Endodermal cell (in vitro differentiated cells): ENCODE data around the gene PLCB4. TPM values are rescaled to one million over a fixed set of nuclear protein-coding genes. Genes with fewer than 3 reads are reported as not detected.

Source experiments
- DNase-seq: peaks from one replicate; pipeline ENCODE4 v3.0.0-alpha.2; 2017
- H3K27ac ChIP-seq: 2 replicates; pipeline ENCODE4 v1.5.1; 2013; ENCODE audit warnings: mild to moderate bottlenecking, low read depth, low read length, moderate library complexity
- H3K27me3 ChIP-seq: 2 replicates; pipeline ENCODE4 v1.6.1; 2013; ENCODE audit warnings: mild to moderate bottlenecking, low read length, moderate library complexity; ENCODE audit not compliant: insufficient read depth, control insufficient read depth, poor library complexity, severe bottlenecking
- H3K36me3 ChIP-seq: 2 replicates; pipeline ENCODE4 v1.7.0; 2013; ENCODE audit warnings: mild to moderate bottlenecking, low read length, moderate library complexity; ENCODE audit not compliant: control insufficient read depth, insufficient read depth
- H3K4me1 ChIP-seq: one replicate; pipeline ENCODE4 v1.7.0; 2013; ENCODE audit warnings: low read length; ENCODE audit not compliant: control insufficient read depth, insufficient read depth
- H3K4me3 ChIP-seq: 2 replicates; pipeline ENCODE4 v1.5.1; 2013; ENCODE audit warnings: mild to moderate bottlenecking, low read length, moderate library complexity
- H3K9ac ChIP-seq: 2 replicates; pipeline ENCODE4 v1.6.1; 2013; ENCODE audit warnings: mild to moderate bottlenecking, low read length, moderate library complexity; ENCODE audit not compliant: poor library complexity, severe bottlenecking; ENCODE audit errors: extremely low read depth
- H3K9me3 ChIP-seq: 2 replicates; pipeline ENCODE4 v1.6.1; 2013; ENCODE audit warnings: mild to moderate bottlenecking, low read length, moderate library complexity; ENCODE audit not compliant: control insufficient read depth
- H3K27ac Mint-ChIP-seq: 2 replicates; pipeline ENCODE4 v1.8.0; 2020; ENCODE audit warnings: mixed read lengths
- H3K27me3 Mint-ChIP-seq: 2 replicates; pipeline ENCODE4 v1.8.0; 2021; ENCODE audit warnings: mild to moderate bottlenecking, mixed read lengths; ENCODE audit not compliant: insufficient read depth
- H3K36me3 Mint-ChIP-seq: 2 replicates; pipeline ENCODE4 v1.8.0; 2020; ENCODE audit warnings: low read depth, mixed read lengths
- H3K4me1 Mint-ChIP-seq: 2 replicates; pipeline ENCODE4 v1.8.0; 2020; ENCODE audit warnings: mixed read lengths
- H3K4me3 Mint-ChIP-seq: 2 replicates; pipeline ENCODE4 v1.8.0; 2020; ENCODE audit warnings: mild to moderate bottlenecking, moderate library complexity, mixed read lengths
- H3K9me3 Mint-ChIP-seq: 2 replicates; pipeline ENCODE4 v1.8.0; 2020; ENCODE audit warnings: mild to moderate bottlenecking, mixed read lengths
- CTCF ChIP-seq: fragments of 200-600 bp; sonication (generic); conservative IDR thresholded peaks from 2 replicates; pipeline ENCODE4 v1.5.0; 2021; ENCODE audit warnings: antibody characterized with exemption, mild to moderate bottlenecking
- WGBS, 2 experiments: methylation state at CpG; one replicate each; pipeline versions ENCODE4 v1.1.5 to v1.1.7; 2013; ENCODE audit warnings: missing lambda C conversion rate in 2 of 2, mixed read lengths in 1 of 2; ENCODE audit not compliant: insufficient coverage in 1 of 2, insufficient read length in 1 of 2; 5-methylcytosine and 5-hydroxymethylcytosine counted together
- total RNA-seq, 2 donors: library from RNA; stranded (reverse); fragmentation: NEBNext Ultra II Directional in 1 of 2; extraction: Animal tissue kit (Norgen Biotek cat#: 25700) in 1 of 2; gene quantifications; 2 replicates in 1 of 2; 3 replicates in 1 of 2; pipeline ENCODE4 v1.2.1, GENCODE V29; 2021

PLCB4 gene
- total RNA-seq, 2 donors from 2014 or later: 14.4 to 14.6 TPM

GRCh38 chr20:9025011-9025410, 43.9 kb upstream of the PLCB4 start:
- DNase-seq: no peak
- no peaks in the 10 kb centered on the region for H3K36me3 ChIP-seq
- H3K9ac ChIP-seq: no peak overlapping the region
- no peaks in the 10 kb centered on the region for H3K9me3 ChIP-seq
- WGBS, 2 experiments: 90 to 100% methylated on average over 3 to 5 of the region's 5 CpGs
- Mint-ChIP-seq H3K9me3 (no peaks in the 10 kb centered on the region), H3K27me3 (no peaks in the 10 kb centered on the region), H3K4me3 (no peak overlapping the region), H3K36me3 (no peaks in the 10 kb centered on the region), H3K4me1 (peaks cover 7% of the 10 kb centered on the region), H3K27ac (no peak overlapping the region)
- no peak for TF ChIP-seq CTCF
- H3K27ac ChIP-seq: no peak overlapping the region
- no peak overlapping the region for H3K4me3 ChIP-seq
- no peaks in the 10 kb centered on the region for H3K27me3 ChIP-seq
- H3K4me1 ChIP-seq: no peaks in the 10 kb centered on the region

GRCh38 chr20:9025643-9026042, 43.2 kb upstream of the PLCB4 start:
- H3K27ac ChIP-seq: no peak overlapping the region
- H3K9ac ChIP-seq: no peak overlapping the region
- no peaks in the 10 kb centered on the region for H3K4me1 ChIP-seq
- 83 to 89% methylated on average over 1 to 4 of the region's 4 CpGs for WGBS, 2 experiments
- H3K36me3 ChIP-seq: no peaks in the 10 kb centered on the region
- H3K9me3 ChIP-seq: no peaks in the 10 kb centered on the region
- H3K9me3 Mint-ChIP-seq: no peaks in the 10 kb centered on the region
- no peak for TF ChIP-seq CTCF
- no peaks in the 10 kb centered on the region for H3K36me3 Mint-ChIP-seq
- no peaks in the 10 kb centered on the region for H3K27me3 Mint-ChIP-seq
- no peaks in the 10 kb centered on the region for H3K27me3 ChIP-seq
- no peak overlapping the region for H3K4me3 Mint-ChIP-seq
- H3K4me1 Mint-ChIP-seq: peaks cover 7% of the 10 kb centered on the region
- no peak overlapping the region for H3K4me3 ChIP-seq
- H3K27ac Mint-ChIP-seq: no peak overlapping the region
- DNase-seq: no peak

- Mint-ChIP-seq H3K4me3 (no peak overlapping the region), H3K27me3 (no peaks in the 10 kb centered on the region), H3K9me3 (no peaks in the 10 kb centered on the region), H3K36me3 (no peaks in the 10 kb centered on the region), H3K4me1 (no peaks in the 10 kb centered on the region), H3K27ac (no peak overlapping the region)
- 80 to 94% methylated on average over 1 of the region's 2 CpGs for WGBS, 2 experiments
- Histone ChIP-seq H3K9ac (no peak overlapping the region), H3K4me1 (no peaks in the 10 kb centered on the region), H3K27me3 (no peaks in the 10 kb centered on the region), H3K27ac (no peak overlapping the region), H3K9me3 (no peaks in the 10 kb centered on the region), H3K36me3 (no peaks in the 10 kb centered on the region), H3K4me3 (no peak overlapping the region)
- no peak for TF ChIP-seq CTCF
- no peak for DNase-seq
Measured at GRCh38 chr20:9027626-9028025, 41.3 kb upstream of the PLCB4 start.
